Upper lobe of left lung (tissue), 6 donors: Measurements from ENCODE around the gene SLC25A39. TPM values are rescaled to one million over a fixed set of nuclear protein-coding genes. Genes with fewer than 3 reads are reported as not detected.

Experiments
- ATAC-seq, 2 donors: fragments of 200-7000 bp; cut with Tn5 transposase; one replicate each; pipeline ENCODE4 v1.9.1; 2022; ENCODE audit warnings: mild to moderate bottlenecking in 2 of 2, moderate library complexity in 2 of 2; ENCODE audit not compliant: low FRiP score in 2 of 2
- DNase-seq, 2 donors: peaks; one replicate each; pipeline ENCODE4 v3.0.0-alpha.2; 2019 to 2020
- H3K27ac ChIP-seq, 4 donors: fragments of 200-600 bp; sonication (generic); one replicate each; pipeline ENCODE4 v1.5.1; 2016 to 2019
- H3K27me3 ChIP-seq, 4 donors: fragments of 200-600 bp; sonication (generic); one replicate each; pipeline ENCODE4 v1.5.1; 2017 to 2019
- H3K36me3 ChIP-seq, 4 donors: fragments of 200-600 bp; sonication (generic); one replicate each; pipeline ENCODE4 v1.5.1; 2016 to 2019
- H3K4me1 ChIP-seq, 4 donors: fragments of 200-600 bp; sonication (generic); one replicate each; pipeline ENCODE4 v1.5.1; 2018 to 2019
- H3K4me3 ChIP-seq, 4 donors: fragments of 200-600 bp; sonication (generic); one replicate each; pipeline ENCODE4 v1.5.1; 2017 to 2019; ENCODE audit warnings: mild to moderate bottlenecking in 2 of 4, moderate library complexity in 1 of 4
- H3K9me3 ChIP-seq, 4 donors: fragments of 200-600 bp; sonication (generic); one replicate each; pipeline ENCODE4 v1.5.1; 2018 to 2019
- CTCF ChIP-seq, 6 experiments: fragments of 450-650 bp in 4 of 6; fragments of 200-600 bp in 2 of 6; sonication (generic) in 2 of 6; IDR thresholded peaks; one replicate each; pipeline ENCODE4 v1.5.1; 2016 to 2019; ENCODE audit warnings: antibody characterized with exemption in 6 of 6
- EP300 ChIP-seq, 4 donors: sonication (generic); formaldehyde crosslinking; IDR thresholded peaks; one replicate each; pipeline ENCODE4 v1.5.1; 2017; ENCODE audit warnings: antibody characterized with exemption in 4 of 4, control low read depth in 2 of 4
- POLR2A ChIP-seq, 4 donors: fragments of 450-650 bp; IDR thresholded peaks; one replicate each; pipeline ENCODE4 v1.5.1; 2016 to 2017; ENCODE audit warnings: antibody characterized with exemption in 4 of 4, mild to moderate bottlenecking in 2 of 4
- POLR2AphosphoS5 ChIP-seq, 2 donors: sonication (generic); formaldehyde crosslinking; IDR thresholded peaks; one replicate each; pipeline ENCODE4 v1.5.1; 2017; ENCODE audit warnings: antibody characterized with exemption in 2 of 2
- WGBS, 2 donors: methylation state at CpG; one replicate each; pipeline ENCODE4 v1.1.5; 2017 to 2018; 5-methylcytosine and 5-hydroxymethylcytosine counted together
- total RNA-seq, 6 donors: library from RNA; depleted of rRNA in 4 of 6; stranded (reverse); fragments of >200 nt in 4 of 6; gene quantifications; one replicate each; pipeline versions ENCODE4 v1.1.0 to v1.2.1, GENCODE V29; 2016 to 2021
- donor health status: DM: no; HTN: no; CAD: no; lungs with moderate emphysema.
- donor health status: DM: no; HTN: yes; CAD: no; lungs with severe emphysema.

SLC25A39 gene
- total RNA-seq, 6 donors from 2014 or later, result 56.8 to 144 (median 98.6) TPM

DNA sequence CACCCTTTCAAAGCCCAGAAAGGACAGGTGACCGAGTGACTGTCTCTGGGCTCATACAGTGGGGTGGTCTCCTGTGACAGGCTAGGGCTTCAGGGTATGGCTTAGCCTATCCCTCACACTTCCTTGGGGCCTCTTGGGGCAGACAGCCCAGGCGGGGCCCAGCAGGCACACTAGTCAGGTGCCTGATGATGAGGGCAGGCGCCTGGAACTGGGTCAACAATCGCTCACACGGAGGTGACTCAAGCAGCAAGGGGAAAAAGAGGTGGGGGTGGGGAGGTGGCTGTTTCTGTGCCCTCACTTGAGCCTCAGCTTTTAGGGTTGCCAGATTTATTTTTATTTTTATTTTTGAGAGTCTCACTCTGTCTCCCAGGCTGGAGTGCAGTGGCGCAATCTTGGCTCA is 14.1 kb upstream of the SLC25A39 start:
- peak overlapping the region in 1 of 4 donors; percentile 35 for H3K27ac ChIP-seq
- 44 to 70% methylated on average over 5 to 6 of the region's 6 CpGs for WGBS, 2 donors
- no peaks in the 10 kb centered on the region for H3K36me3 ChIP-seq
- no peak overlapping the region for H3K4me3 ChIP-seq
- ATAC-seq, result peak; percentile 17 to 73
- TF ChIP-seq CTCF (IDR thresholded peaks at IDR 0.05) (no peak), POLR2A (IDR thresholded peaks at IDR 0.05) (peak in 1 of 4 donors; percentile 39)
- no peaks in the 10 kb centered on the region for H3K27me3 ChIP-seq
- no peaks in the 10 kb centered on the region for H3K9me3 ChIP-seq
- H3K4me1 ChIP-seq, result peaks cover 0 to 4% (median 2%) of the 10 kb centered on the region in 4 donors
- DNase-seq, result peak in 1 of 2 donors; percentile 86

DNA sequence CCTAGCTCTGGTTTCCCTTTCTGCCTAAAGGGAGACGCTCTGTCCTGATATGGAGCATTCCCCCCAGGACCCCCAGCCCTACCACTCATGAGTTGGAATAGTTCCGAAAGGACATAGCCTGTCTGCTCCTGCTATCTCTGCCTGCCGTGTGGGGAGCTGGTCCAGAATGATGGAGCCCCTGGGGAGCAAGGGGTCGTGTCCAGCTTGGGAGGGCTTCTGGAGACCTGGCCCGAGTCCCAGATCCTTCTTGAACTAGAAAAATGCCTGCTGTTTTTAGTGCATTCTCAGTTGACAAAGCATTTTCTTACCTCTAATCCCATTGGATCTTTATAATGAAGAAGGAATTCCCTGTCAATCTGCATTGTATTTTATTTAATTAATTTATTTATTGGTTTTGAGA is 11.3 kb upstream of the SLC25A39 start:
- DNase-seq (no peak), ATAC-seq (no peak)
- Histone ChIP-seq H3K4me3 (no peak overlapping the region), H3K4me1 (peaks cover 0 to 18% (median 13%) of the 10 kb centered on the region in 4 donors), H3K9me3 (no peaks in the 10 kb centered on the region), H3K27ac (peak overlapping the region in 1 of 4 donors; percentile 52), H3K27me3 (no peaks in the 10 kb centered on the region), H3K36me3 (no peaks in the 10 kb centered on the region)
- no peak for TF ChIP-seq EP300 (IDR thresholded peaks at IDR 0.05)
- no peak for TF ChIP-seq POLR2A (IDR thresholded peaks at IDR 0.05)
- no peak for TF ChIP-seq POLR2AphosphoS5 (IDR thresholded peaks at IDR 0.05)
- no peak for TF ChIP-seq CTCF (IDR thresholded peaks at IDR 0.05)
- WGBS, 2 donors, result 45 to 48% methylated on average over 4 to 5 of the region's 5 CpGs

GRCh38 chr17:44335564-44335963 is 10.9 kb upstream of the SLC25A39 start:
- TF ChIP-seq EP300 (IDR thresholded peaks at IDR 0.05) (no peak), POLR2A (IDR thresholded peaks at IDR 0.05) (no peak), CTCF (IDR thresholded peaks at IDR 0.05) (no peak), POLR2AphosphoS5 (IDR thresholded peaks at IDR 0.05) (no peak)
- Histone ChIP-seq H3K9me3 (no peaks in the 10 kb centered on the region), H3K4me3 (no peak overlapping the region), H3K36me3 (no peaks in the 10 kb centered on the region), H3K4me1 (peaks cover 0 to 20% (median 15%) of the 10 kb centered on the region in 4 donors), H3K27me3 (no peaks in the 10 kb centered on the region), H3K27ac (peak overlapping the region in 1 of 4 donors; percentile 70)
- DNase-seq, result peak in 1 of 2 donors; percentile 45
- peak in 1 of 2 donors; percentile 32 for ATAC-seq
- 71 to 92% methylated on average over 3 of the region's 3 CpGs for WGBS, 2 donors

- Histone ChIP-seq H3K4me3 (no peak overlapping the region), H3K27ac (peak overlapping the region in 3 of 4 donors; percentile 53 to 74 (median 70)), H3K4me1 (peaks cover 0 to 20% (median 15%) of the 10 kb centered on the region in 4 donors), H3K27me3 (no peaks in the 10 kb centered on the region), H3K9me3 (no peaks in the 10 kb centered on the region), H3K36me3 (no peaks in the 10 kb centered on the region)
- ATAC-seq (peak in 1 of 2 donors; percentile 55), DNase-seq (no peak)
- no peak for TF ChIP-seq POLR2A (IDR thresholded peaks at IDR 0.05)
- TF ChIP-seq CTCF (IDR thresholded peaks at IDR 0.05), result no peak
- TF ChIP-seq EP300 (IDR thresholded peaks at IDR 0.05), result no peak
- no peak for TF ChIP-seq POLR2AphosphoS5 (IDR thresholded peaks at IDR 0.05)
- 35 to 50% methylated on average over 2 to 3 of the region's 3 CpGs for WGBS, 2 donors
These were observed 10.1 kb upstream of the SLC25A39 start for GRCh38 chr17:44334727-44335126.

GRCh38 chr17:44334315-44334714 is 9.7 kb upstream of the SLC25A39 start:
- Histone ChIP-seq H3K9me3 (no peaks in the 10 kb centered on the region), H3K4me3 (no peak overlapping the region), H3K27ac (peak overlapping the region in 3 of 4 donors; percentile 53 to 74 (median 70)), H3K27me3 (no peaks in the 10 kb centered on the region), H3K36me3 (no peaks in the 10 kb centered on the region), H3K4me1 (peaks cover 0 to 20% (median 15%) of the 10 kb centered on the region in 4 donors)
- ATAC-seq (peak in 1 of 2 donors; percentile 30), DNase-seq (no peak)
- WGBS, 2 donors, result 34 to 41% methylated on average over 2 of the region's 2 CpGs
- TF ChIP-seq POLR2A (IDR thresholded peaks at IDR 0.05), result no peak
- no peak for TF ChIP-seq EP300 (IDR thresholded peaks at IDR 0.05)
- TF ChIP-seq POLR2AphosphoS5 (IDR thresholded peaks at IDR 0.05), result no peak
- no peak for TF ChIP-seq CTCF (IDR thresholded peaks at IDR 0.05)
